NCI-H2107 treated with DMSO at 0.1 percent for 48 hours (cell line): ENCODE results near the gene ZNF775.
"Not testable (repeated sequence)": the region's sequence is repeated elsewhere in the genome, so short reads cannot be mapped to it uniquely, and the experiment has no call there.

Source experiments
- DNase-seq: peaks from one replicate; lab custom pipeline; 2025; ENCODE audit not compliant: unreplicated experiment; lab: John Stamatoyannopoulos, UW

ZNF775 gene

DNA sequence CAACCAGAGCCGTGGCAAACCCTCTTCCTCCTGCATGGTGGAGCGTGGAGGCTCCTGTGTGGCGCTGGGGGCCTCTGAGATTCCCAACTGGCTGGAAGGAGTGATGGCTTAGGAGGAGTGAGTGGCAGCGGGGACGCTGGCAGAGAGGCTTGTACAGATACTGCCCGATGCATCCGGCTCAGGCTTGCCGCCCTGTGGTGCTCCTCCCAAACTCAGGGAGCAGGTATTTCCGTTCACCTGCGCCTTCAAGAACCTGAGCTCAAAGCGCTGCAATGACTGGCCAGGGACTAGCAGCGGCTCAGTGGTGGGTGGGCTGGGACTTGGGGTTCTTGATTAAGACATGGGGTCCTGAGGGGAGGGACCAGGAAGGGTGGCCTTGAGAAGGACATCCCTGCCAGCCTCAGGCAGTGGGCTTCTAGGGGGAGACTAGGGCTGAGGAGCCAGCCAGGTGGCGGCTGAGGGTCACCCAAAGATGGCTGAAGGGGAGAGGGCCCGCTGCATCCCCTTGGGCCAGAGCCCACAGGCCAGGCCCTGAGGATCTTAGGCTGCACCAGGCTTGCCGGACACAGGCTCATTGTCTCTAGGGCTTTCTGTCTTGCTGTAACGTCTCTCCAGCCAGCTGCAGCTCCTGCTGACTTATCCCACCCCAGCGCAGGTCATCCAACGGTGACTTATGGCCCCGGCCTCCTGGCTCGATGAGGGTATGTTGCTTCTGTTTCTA, 3.2 kb downstream of the ZNF775 start:
- DNase-seq, result peak; percentile 41

DNA sequence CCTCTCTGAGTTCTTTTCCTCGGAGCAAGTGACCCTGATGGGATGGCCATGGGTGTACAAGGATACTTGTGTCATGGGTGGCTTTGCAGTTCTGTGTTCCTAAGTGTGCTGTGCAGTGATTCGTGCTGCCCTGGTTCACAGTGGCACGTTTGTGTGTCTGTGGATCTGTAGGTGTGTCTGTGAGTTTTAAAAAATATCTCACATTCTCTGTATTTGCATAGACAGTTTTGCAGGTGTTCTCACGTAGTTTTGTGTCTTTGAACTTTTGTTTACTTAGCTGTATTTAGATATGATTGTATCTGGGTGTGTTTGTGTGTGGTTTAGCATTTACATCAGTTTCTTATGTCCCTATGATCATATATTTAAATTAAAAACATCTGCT, 3.7 kb downstream of the ZNF775 start:
- no peak for DNase-seq

DNA sequence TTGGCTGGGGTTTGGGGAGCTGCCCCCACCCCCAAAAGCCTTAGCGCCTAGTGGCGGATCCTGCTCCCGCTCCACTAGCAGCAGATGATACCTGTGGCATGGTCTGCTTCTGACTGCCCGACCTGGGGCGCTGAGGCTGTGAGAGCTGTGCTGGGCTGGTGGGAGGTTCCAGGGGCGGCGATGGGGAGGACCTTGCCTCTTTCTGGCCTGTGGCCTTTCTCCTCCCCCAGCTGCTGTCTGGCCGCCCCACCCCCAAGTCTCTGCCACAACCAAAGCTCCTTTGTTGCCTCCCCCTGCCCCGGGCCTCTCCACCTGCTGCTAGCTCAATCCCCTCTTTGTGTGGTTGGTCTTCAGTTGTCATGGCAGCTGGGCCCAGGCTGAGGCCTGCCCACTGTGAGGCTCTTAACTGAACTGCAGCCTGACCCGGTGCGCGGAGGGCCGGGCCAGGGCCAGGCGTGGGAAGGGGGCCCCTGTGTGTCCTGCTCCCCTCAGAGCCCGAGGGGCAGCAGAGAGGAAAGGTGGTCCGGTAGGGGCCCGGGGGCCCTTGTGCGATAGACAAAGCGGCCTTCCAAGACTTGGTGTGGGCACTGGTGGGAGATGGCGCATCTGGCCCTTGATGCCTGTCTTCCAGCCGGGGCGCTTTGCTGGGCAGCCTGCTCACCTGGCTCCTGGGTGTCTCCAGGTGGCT, 4.7 kb downstream of the ZNF775 start:
- DNase-seq, result peak; percentile 96

DNA sequence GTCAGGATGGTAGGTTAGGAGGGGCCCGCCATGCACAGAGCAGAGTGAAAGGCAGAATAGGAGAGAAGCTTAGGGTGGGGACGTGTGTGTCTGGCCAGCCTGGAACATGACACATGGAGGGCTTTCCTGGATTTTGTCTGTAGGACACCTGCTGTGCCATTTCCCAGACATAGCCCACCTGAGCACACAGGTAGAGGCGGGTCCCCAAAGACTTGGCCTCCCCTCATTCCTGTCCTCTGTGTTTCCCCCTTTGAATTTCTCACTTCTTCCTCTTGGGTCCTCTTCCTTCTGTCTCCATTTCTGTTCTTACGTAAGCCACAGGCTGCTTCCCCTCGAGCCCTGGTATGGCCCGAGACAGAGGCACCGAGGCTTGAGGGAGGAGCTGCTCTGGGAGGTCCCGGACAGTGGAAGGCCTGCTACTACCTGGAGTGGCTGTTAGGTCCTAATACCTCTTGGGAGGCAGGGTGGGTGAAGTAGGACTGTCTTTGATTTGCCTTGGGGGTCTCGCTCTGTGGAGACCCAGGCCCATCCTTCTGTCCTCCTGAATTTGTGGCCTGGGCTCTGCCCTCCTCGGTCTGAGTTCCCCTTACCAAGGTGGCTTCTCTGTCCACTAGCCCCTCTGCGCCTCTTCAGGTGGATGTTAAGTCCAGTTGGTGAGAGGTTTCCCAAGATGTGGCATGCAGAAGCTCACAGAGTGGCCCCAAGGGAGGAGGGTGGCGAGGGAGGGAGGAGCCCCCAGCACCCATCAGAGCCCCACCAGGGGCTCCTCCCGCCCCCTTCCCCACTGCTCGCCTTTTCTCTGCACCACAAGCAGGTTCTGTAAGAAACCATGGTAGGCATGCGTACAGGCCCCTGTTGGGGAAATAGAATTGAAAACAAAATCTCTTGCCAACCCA, 5.5 kb downstream of the ZNF775 start:
- no peak for DNase-seq

GRCh38 chr7:150385302-150385723, 6.2 kb downstream of the ZNF775 start:
- DNase-seq, result peak; percentile 38

DNA sequence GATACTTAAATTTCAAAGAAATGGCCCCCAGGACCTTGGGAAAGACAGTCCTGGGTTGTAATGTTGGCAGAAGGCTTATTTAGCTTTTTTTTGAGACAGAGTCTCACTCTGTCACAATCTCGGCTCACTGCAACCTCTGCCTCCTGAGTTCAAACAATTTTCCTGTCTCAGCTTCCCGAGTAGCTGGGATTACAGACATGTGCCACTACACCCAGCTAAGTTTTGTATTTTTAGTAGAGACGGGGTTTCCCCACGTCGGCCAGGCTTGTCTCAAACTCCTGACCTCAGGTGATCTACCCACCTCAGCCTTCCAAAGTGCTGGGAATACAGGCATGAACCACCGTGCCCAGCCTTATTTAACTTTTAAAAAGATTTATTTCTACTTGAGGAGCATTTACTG, 6.8 kb downstream of the ZNF775 start:
- DNase-seq, result not testable (repeated sequence)

- no peak for DNase-seq
These were observed 9.2 kb downstream of the ZNF775 start for GRCh38 chr7:150388306-150388705.

- no peak for DNase-seq
These were observed 9.8 kb downstream of the ZNF775 start for GRCh38 chr7:150388709-150389531.

- DNase-seq, result no peak
These were observed 10.3 kb downstream of the ZNF775 start for GRCh38 chr7:150389532-150389816.

DNA sequence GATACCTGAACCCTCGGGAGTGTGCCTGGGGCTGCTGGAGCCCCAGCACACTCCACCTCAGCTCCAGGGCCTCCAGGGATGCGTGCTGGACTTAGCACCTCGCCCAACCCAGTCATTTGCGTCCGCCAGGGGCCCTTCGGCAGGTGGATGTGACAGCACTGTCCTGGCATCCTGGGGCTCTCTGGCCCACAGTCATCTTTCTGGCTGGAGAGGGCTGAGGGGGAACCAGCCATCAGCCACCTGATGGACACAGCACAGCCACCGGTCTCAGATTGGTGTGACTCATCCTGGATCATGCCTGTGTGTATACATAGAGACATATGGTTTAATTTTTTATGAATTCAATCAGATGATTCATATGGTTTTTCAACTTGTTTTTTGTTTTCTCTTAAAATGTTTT, 11.1 kb downstream of the ZNF775 start:
- no peak for DNase-seq

DNA sequence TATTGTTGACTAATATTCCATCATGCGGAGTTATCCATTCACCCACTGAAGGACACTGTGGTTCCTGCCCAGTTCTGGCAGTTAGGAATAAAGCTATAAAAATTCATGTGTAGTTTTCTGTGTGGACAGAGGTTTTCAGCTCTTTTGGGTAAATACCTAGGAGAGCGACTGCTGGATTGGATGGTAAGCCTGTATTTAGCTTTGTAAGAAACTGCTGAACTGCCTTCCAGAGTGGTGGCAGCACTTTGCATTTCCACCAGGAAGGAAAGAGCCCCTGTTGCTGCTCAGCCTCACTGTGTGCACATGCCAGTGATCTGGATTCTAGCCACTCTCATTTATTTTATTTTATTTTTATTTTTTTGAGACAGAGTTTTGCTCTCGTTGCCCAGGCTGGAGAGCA, 14.2 kb downstream of the ZNF775 start:
- DNase-seq, result no peak

- no peak for DNase-seq
These were observed 17.3 kb downstream of the ZNF775 start for GRCh38 chr7:150396426-150396825.

- no peak for DNase-seq
These were observed 17.7 kb downstream of the ZNF775 start for GRCh38 chr7:150396851-150397260.

DNA sequence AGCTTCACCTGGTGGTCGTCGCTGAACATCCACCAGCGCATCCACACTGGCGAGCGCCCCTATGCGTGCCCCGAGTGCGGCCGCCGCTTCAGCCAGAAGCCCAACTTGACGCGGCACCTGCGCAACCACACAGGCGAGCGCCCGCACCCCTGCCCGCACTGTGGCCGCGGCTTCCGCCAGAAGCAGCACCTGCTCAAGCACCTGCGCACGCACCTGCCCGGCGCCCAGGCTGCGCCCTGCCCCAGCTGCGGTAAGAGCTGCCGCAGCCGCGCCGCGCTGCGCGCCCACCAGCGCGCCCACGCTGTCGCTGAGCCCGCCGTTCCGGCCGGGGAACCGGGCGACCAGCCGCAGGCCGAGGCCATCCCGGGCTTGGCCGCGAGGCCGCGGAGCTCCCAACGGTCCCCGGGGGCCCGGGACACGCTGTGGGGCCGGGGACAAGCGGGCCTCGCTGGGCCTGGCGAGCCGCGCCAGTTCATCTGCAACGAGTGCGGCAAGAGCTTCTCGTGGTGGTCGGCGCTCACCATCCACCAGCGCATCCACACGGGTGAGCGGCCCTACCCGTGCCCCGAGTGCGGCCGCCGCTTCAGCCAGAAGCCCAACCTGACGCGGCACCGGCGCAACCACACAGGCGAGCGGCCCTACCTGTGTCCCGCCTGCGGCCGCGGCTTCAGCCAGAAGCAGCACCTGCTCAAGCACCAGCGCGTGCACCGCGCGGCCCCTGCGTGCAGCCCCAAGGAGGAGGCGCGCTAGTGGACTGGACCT, 18.4 kb downstream of the ZNF775 start:
- no peak for DNase-seq

GRCh38 chr7:150398108-150398964, 19.2 kb downstream of the ZNF775 start:
- DNase-seq, result no peak

- no peak for DNase-seq
These were observed 19.8 kb downstream of the ZNF775 start for GRCh38 chr7:150398965-150399320.

GRCh38 chr7:150399421-150400007, 20.4 kb downstream of the ZNF775 start:
- DNase-seq, result no peak

DNA sequence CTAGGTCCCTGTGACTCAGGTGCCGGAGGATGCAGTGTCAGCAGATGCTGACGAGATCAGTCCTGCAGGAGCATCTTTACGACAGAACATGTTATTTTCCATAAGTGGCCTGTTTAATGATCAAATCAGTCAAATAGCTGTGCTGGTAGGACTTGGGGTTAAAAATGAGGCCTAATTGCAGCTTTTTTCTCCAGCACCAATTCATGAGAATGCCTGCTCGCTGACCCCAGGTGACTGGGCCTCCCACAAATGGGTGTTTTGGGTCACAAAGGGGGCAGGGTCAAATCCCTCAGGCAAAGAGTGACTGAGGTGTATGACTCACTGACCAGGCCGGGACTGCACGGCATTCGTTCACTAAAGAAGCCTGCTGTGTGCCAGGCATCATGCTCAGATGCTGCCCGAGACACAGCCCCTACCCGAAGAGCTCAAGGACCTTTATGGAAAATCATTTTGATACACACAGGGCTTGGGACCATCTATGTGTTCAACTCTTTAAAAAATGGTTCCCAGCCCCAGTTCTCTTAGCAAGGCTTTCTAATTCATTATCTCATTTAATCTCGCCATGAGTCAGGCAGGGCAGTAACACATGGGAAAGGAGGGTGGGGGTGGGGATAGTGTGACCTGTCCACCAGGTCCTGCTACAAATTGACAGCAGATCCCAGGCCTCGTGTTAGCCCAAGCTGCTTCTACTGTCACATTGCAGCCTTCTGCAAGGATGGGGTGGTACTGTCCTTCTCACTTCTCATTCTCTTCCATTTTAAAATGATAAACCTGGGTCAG, 21.1 kb downstream of the ZNF775 start:
- DNase-seq, result no peak
